Measurements from ENCODE around the gene CD74.

Gene CD74

DNA sequence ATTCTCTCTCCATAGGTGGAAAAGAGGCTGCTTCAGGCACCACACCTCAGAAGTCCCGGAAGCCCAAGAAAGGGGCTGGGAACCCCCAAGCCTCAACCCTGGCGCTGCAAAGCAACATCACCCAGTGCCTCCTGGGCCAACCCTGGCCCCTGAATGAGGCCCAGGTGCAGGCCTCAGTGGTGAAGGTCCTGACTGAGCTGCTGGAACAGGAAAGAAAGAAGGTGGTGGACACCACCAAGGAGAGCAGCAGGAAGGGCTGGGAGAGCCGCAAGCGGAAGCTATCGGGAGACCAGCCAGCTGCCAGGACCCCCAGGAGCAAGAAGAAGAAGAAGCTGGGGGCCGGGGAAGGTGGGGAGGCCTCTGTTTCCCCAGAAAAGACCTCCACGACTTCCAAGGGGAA lies 16.4 kb downstream of the CD74 start:
- DNase-seq: no peak

DNA sequence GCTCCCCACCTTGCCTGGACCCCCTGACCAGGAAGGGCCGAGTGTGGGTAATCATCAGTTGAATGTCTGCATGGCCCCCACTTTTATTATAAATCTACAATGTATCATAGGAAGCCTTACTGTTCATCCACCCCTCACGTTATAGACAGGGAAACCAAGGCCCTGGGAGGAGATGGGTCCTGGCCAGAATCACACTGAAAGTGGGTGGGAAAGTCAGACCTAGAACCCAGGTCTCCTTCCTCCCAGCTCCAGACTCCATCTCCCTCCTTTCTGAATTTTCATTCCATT lies 17.1 kb downstream of the CD74 start:
- DNase-seq: no peak

GRCh38 chr5:150394912-150395687 lies 17.6 kb downstream of the CD74 start:
- no peak for DNase-seq

GRCh38 chr5:150394131-150394530 lies 18.6 kb downstream of the CD74 start:
- no peak for DNase-seq

DNA sequence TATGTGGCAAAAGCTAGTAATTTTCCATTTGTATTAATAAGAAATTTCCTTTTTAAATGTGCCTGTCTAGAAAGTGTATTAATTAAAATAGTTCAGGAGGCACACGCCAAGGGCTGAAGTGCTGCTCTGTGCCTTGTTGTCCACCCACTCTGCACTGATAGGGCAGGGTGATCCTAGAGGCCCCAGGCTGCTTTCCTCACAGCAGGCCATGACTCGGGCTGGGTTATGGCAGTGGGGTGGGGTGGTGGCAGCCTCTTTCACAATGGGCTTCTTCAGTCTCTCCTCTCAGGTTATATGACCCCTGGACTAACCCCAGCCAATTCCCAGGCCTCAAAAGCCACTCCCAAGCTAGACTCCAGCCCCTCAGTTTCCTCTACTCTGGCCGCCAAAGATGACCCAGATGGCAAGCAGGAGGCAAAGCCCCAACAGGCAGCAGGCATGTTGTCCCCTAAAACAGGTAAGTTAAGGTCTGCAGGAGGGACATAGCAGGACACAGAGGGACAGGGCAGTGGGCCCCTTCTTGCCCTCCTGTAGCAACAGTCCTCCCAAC lies 19.5 kb downstream of the CD74 start:
- no peak for DNase-seq

DNA sequence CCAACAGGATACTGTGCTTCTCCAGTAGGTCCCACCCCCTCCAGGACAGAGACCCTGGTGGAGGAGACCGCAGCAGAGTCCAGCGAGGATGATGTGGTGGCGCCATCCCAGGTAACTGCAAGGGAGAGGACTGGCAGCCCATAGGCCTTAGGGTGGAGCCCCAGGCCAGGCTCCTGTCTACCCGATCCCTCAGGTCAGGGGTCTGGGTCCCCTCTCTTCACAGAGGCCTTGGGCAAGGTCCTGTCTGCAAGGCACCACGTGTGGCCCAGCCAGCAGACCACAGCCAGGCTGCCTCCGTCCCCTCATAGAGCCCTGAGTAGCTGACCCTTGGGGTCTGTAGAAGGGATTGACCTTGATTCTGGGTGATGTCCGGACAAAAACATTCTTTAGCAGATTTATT lies 20.0 kb downstream of the CD74 start:
- DNase-seq: no peak

GRCh38 chr5:150391986-150392385 lies 20.7 kb downstream of the CD74 start:
- DNase-seq: no peak

DNA sequence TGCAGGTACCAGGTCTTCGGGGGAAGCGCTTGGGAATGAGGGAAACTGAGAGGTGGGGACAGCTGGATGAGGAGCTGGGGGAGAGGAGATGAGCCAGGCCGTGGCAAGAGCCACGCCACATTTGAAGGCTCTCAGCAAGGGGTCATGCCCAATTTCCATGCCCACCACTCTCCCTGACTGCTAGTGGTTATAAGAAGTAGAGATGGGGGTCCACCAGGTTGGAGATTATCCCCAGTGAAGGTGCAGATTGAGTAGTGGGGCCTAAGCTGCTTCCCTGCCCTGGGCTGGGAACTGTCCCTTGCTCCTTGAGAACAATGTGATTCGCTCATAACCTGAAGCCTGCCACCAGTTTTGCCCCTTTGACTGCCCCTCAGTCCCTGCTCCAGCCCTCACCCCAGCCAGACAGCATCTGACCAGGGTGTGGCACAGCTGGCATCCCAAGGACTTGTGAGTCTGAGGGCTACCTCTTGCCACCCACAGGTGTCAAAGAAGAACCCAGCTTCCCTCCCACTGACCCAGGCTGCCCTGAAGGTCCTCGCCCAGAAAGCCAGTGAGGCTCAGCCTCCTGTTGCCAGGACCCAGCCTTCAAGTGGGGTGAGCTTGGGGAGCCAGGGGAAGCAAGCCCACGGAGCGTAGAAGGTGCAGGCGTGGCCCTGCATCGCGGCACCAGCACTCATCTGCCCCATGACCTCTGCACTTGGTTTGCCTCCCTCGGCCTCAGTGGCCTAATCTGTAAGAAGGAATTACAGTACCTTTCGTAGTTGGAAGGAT lies 21.5 kb downstream of the CD74 start:
- DNase-seq: no peak

GRCh38 chr5:150389531-150390266 lies 23.0 kb downstream of the CD74 start:
- no peak for DNase-seq

GRCh38 chr5:150386024-150386855 lies 26.5 kb downstream of the CD74 start:
- DNase-seq: no peak

GRCh38 chr5:150384701-150385100 lies 28.0 kb downstream of the CD74 start:
- no peak for DNase-seq

- DNase-seq: no peak
These were observed 34.6 kb downstream of the CD74 start for GRCh38 chr5:150377964-150378694.

DNA sequence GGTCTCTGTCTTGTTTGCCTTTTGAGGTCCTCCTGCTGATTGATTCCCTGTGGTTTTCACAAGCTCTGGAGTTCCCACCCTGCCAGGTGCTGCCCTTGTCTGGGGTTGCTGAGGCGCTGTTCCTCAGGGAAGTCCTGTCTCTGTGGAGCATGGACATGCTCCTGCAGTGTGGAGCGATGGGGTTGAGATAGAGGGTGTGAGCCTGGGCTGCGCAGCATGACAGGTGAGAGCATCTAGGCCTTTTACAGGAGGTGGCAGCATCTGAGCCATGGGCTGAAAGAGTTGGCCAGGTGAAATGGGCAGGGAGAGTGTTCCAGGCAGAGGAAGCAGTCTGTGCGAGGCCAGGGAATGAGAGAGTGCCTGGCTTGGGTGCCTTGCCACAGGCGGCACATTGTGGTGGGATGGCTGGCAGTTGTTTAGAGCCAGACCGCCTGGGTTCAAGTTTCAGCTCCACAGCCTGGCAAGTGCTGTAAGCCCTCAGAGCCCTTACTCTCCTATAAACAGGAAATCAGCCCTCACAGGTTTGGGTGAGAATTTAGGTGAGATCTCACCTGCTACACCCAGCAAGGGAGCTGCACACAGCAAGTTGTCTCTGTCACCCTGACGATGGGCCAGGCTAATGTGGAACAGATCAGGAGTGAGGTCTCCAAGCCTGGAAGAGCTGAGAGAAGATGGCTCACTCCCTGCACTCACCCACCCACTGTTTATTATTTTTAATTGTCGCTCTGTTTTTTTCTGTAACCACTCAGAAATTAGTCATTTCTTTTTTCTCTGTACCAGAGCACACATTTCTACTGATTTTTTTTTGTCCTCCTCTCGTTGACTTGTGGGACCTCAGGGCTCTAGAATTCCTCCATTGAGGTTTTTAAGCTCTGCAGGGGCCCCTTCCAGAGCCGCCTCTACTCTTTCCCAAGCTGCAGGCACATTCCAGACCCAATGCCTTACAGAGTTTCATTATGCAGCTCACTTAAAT lies 35.6 kb downstream of the CD74 start:
- no peak for DNase-seq

DNA sequence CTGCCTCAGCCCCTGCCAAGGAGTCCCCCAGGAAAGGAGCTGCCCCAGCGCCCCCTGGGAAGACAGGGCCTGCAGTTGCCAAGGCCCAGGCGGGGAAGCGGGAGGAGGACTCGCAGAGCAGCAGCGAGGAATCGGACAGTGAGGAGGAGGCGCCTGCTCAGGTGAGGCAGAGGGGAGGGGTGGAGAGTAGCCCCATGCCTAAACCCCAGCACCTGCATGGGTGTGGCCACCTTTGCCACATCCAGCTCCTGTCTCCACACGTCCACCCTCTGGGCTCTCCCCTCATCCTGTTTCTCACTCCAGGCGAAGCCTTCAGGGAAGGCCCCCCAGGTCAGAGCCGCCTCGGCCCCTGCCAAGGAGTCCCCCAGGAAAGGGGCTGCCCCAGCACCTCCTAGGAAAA lies 38.1 kb downstream of the CD74 start:
- no peak for DNase-seq

GRCh38 chr5:150372639-150373038 lies 40.1 kb downstream of the CD74 start:
- DNase-seq: no peak

- no peak for DNase-seq
These were observed 44.2 kb downstream of the CD74 start for GRCh38 chr5:150368526-150368925.

GRCh38 chr5:150364004-150364403 lies 48.7 kb downstream of the CD74 start:
- no peak for DNase-seq

GRCh38 chr5:150363185-150363584 lies 49.5 kb downstream of the CD74 start:
- no peak for DNase-seq

GRCh38 chr5:150361301-150361700 lies 51.4 kb downstream of the CD74 start:
- no peak for DNase-seq

DNA sequence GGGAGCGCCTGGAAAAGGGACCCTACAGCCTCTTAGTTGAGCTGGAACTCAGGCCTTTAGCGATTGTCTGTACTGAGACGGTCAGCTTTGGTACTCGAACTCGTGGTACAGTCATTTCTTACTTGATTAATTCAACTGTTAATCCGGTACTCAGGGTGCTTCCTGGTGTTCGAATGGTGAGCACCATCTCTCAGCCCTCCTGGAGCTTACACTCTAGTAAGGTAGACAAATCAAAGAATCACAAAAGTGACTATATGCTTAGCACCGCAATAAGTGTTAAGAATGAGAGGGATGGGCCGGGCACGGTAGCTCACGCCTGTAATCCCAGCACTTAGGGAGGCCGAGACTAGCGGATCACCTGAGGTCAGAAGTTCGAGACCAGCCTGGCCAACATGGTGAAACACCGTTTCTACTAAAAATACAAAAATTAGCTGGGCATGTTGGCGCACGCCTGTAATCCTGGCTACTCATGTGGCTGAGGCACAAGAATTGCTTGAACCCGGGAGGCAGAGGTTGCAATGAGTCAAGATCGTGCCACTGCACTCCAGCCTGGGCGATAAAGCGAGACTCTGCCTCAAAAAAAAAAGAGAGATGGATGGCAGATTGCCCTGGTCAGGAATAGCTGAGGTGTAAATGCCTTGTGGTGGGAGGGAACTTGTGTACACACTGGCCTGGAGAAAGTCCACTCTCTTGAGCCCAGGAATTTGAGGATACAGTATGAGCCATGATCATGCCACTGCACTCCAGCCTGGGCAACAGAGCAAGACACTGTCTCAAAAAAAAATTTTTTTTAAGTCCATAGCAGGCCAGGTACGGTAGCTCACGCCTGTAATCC lies 54.2 kb downstream of the CD74 start:
- DNase-seq: no peak
